Activated T-cell treated with anti-CD3 and anti-CD28 coated beads for 1 hour (primary cell): Measurements from ENCODE around the gene GRIK3.

Source experiments
- DNase-seq: peaks from one replicate; pipeline ENCODE4 v3.0.0-alpha.2; 2020; ENCODE audit warnings: low read depth

GRIK3 gene

DNA sequence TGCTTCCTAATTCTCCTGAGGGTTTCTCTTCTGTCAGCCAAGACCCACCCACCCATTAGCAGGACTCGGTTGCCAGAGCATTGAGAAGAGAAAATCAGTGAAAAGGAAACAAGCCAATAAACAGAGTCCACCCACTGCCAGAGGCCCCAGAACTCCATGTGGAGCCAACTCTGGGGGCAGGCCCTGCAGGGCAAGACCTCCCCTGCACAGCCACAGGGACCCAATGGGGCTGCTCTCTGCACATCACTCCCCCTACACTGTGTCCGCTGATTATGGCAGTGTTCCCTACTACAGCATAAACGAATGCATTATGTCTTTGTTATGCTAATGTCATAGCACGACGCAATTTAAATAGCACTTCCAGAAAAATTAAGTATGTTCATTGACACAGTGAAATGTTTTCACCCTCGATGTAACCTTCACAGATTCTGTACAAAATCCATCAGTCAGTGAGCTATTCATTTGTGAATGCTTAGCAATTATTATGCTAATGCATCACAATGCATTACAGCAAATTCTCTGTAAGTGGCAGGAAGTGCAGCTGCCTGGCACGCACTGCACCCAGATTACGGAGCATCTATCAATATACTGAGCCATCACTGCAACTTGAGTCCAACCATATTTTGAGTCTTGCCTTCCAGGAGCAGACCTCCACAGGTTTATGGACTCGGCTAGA is 56.4 kb downstream of the GRIK3 start:
- no peak for DNase-seq

DNA sequence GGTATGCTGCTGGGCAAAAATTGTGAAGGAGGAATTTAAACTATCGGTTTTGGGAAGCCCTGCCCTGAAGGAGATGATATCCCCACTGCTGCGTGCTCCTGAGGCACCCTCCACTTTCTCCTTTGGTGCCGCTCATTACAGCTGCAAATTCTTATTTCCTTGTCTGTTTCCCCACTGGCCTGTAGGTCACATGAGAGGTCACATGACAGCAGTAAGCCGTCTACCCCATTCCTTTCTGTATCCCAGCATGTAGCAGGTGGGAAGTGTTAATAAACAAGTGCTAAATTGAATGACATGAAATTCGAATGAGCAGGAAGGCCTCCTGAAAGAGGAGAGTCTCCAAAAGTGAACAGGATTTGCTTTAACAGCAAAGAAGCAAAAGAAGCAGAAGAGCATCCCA is 58.7 kb downstream of the GRIK3 start:
- no peak for DNase-seq

DNA sequence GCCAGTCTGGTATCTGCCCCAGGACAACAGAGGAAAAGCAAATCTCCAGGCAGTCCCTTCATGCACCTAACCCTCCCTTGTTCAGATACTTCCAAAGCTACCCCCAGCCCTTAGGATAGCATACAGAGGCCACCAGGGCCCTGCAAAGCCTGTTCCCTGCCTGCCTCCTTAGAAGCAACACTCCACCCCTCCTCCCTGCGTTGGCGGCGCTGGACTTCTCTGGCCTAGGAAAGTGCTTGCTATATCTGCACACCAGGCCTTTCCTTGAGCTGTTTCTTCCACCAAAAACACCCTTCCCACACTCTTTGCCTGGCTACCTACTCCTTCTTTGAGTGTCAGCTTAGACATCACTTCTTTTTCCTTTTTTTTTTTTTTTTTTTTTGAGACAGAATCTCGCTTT is 61.3 kb downstream of the GRIK3 start:
- DNase-seq: no peak

DNA sequence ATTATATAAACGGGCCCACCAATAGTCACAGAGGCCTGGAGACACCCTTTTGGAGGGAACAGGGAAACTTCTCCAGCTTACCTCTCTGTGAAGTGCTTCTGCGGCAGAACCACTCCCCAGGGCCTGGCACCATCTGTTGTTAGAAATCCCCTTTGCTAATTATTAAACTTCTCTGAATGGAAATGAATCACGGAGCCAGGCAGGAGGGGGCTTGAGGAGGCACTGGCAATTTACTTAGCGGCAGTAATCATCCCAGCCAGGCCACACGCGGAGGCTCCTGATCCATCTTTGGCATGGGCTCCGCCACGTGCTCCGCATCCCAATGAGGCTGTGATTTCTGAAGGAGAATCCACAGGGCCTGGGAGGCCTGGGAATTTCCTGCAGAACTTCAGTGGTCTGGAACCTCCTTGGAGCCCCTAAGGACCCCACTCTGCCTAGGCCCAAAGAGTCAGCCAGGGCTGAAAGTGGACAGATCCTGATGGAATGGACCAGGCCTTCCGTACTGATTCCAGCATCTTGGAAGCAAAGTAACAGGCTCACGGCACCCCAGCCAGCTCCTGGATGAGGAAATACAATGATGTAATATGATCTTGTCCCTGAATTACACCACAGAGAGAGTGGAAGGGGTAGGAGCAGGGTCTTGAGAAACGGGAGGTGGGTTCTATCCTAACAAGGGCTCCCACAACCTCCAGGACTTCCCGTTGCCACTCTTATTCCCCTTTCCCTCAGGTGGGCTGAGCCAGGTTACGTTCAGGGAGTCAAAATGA is 62.3 kb downstream of the GRIK3 start:
- no peak for DNase-seq

DNA sequence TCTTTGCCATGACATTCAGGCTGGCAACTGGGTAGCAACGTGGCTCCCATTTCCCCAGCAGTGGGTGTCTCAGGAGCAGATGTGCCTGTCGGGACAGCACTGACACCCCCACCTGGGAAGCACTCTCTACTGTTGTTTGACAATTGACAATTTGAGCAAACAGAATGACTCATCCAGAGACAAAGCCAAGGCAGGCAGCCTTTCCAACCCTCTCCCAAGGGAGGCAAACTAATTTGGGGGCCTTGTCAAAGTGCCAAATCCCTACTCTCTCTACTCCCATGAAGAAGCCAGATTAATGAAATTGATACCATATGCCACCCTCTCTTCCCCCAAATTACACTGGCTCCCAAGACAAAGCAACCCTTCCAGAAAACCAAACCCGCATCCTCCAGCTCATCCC is 65.6 kb downstream of the GRIK3 start:
- DNase-seq: no peak

DNA sequence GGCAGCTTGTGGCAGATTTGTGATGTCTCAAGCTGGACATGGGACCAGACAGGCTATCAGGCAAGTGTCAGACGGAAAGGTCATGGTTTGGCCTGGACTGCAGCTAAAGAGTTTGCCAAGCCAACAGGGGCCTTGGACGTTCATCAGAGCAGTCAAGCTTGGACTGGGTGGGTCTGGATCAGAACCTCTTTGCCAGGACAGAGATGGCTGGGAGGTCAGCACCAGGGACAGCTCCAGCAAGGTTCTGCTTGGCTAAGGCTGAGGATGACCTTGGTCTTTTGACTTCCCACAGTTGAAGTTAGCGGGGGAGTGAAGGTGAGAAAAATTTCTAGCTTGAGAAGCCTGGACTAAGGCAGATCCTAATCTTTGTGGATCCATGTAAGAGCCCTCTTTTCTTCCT is 68.1 kb downstream of the GRIK3 start:
- DNase-seq: no peak

DNA sequence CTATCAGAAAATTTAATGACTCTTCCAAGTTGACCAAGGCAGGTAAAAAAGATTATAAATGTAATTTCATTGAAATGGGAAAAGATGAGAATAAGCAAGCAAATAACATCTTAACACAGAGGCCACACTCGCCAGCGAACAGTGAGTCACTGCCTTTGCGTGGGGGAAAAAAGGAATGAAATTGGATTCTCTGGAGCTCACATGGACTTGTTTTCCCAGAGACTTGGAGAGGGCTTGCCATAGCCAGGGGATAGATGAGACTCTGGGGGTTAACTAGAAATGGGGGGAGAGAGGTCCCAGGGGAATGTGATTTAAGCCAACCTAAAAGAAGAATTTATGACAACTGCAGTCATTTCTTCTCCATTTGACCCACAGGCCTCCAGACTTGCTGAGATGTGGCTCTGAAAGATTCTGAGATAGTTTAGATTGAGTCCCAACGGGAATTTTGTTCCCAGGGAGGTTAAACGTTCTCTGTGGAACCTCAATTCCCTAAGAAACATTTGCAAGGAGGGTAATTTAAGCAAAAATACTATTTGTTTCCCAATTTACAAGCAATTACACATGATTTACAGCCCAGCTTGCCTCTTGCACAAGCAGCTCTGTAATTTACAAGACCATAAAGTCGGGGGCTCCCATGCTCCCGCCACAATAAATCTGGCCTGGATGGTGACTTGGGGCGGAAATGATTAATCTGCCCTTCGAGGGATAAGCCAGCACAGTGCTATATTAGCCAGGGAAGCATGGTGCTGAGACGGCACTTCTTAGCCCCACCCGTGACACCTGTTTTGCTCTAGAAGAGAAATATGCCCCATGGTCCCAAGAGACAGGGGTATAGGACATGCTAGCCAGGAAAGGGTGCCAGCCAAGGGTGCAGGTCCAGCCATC is 68.8 kb downstream of the GRIK3 start:
- DNase-seq: no peak

DNA sequence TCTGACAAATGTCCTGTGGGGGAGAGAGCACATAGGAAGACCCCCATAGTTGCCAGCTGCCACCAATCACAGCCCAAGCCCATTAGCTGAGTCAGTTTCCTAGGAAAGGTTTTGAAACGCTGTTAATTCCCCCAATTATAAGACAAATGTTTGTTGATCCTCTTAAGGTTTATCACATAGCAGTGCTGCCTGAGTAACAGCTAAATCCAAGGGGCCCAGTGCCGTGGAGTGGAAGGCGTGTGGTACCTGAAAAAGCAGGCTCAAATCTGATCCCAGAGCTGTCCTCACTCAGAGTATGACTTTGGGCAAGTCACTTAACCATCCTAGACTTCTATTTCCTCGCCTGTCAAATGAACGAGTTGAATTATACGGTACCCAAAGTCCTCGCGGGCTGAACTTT is 69.5 kb downstream of the GRIK3 start:
- DNase-seq: no peak

DNA sequence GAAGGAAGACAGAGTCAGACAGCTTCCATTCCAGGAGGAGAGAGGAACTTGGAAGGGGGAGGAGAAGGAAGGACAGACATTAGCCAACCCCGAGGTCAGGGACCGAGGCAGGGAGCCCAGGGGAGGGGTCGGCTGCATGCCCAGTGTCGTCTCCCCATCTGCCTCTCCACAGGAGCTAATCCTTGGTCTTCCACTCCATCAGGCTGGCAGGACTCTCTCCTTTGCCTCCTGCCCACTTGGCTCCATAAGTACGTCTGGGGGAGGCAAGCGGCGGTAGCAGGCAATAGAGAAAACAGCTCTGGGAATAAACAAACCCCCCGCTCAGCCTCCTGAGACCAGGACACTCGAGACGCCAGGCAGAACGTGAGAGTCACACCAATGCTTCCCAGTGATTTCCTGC is 71.3 kb downstream of the GRIK3 start:
- no peak for DNase-seq

DNA sequence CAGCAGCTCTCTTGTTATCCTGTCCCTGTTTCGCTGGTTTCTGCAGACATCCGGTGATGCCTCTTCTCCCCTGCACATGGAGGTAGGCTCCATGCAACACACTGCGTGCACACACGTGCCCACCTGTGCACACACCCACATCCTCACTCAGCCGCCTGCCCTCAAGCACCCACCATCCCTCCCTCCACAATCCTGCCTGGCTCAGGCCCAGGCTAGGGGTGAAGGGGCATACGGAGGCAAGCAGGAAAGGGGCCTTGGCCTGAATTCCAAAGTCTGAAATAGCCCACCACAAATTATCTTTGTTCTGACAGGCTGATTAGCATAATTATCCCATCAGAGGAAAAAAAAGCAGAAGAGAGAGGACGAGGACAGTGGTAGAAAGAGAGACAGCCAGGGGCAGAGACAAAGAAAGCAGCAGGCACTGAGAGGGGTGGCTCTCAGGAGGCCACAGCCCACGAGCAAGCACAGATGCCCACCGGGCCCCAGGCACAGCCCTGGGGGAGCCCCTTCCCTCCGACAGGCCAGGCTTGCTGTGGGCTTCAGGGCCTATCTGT is 73.2 kb downstream of the GRIK3 start:
- no peak for DNase-seq

DNA sequence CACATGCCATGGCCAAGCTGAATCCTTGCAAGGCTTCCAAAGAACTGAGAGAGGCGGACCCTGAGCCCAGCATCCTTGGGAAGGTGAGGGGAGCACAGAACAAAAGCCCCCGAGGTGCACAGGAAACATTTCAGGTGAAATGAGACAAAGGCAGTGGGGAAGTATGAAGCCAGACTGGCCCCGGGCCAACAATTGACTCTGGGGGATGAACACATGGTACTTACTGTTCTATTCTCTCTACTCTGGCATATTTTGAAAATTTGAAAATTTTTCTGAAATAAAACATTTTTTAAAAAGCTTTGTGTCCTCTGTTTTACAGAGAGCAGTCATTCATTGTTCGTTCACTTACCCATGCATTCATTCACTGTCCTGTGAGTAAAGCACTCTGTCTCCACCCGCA is 77.7 kb downstream of the GRIK3 start:
- no peak for DNase-seq

DNA sequence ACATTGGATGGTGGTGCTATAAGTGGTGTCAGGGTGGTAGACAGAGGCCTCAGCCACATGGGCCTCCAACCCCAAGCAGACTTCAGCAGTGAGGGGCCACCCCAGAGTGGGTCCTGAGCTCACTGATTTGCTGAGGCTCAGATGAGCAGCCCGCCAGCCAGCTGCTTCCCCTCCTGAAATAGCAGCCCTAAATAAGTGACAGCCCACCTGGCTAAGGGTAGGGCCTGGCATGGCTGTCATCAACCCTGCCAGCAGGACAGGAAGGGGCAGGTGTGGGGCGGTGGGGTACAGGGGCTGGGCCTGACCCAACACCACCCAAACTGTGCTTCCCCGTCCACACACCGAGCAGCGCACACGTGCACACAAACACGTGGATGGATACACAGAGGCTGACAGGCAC is 79.3 kb downstream of the GRIK3 start:
- DNase-seq: no peak

DNA sequence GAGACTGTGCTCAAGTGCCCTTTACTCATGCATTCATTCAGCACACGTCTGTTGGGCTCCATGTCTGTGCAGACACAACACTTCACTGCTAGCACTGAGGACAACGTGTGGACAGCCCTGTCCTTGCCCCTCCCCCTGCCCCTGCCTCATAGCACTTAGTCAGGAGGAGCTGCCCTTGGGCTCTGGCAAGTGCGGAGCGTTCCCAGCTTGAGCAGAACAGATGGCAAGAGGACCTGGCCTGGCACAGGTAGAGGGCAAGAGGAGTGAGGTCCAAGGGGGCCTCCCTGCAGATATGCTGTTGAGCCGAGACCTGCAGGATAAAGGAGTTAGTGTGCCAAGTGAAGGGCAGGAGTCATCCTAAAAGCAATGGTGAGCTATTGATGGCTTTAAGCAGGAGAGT is 81.3 kb downstream of the GRIK3 start:
- no peak for DNase-seq

DNA sequence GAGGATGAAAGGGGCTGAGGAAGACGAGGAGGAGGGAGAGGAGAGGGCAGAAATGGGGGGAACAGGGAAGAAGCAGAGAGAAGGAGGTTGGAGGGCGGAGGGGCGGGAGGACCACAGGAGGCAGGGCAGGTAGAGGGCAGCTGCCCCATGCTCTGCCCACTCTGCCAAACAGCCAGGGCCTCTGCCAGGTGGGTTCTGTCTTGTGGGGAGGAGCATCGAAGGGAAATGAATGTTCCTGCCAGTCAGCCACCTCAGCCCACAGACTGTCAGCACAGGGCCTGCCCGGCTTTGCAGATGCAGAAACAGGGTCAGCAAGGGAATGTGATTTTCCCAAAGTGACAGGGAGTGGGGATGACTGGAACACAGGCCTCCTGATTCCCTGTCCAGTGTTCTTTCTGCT is 82.6 kb downstream of the GRIK3 start:
- DNase-seq: no peak

DNA sequence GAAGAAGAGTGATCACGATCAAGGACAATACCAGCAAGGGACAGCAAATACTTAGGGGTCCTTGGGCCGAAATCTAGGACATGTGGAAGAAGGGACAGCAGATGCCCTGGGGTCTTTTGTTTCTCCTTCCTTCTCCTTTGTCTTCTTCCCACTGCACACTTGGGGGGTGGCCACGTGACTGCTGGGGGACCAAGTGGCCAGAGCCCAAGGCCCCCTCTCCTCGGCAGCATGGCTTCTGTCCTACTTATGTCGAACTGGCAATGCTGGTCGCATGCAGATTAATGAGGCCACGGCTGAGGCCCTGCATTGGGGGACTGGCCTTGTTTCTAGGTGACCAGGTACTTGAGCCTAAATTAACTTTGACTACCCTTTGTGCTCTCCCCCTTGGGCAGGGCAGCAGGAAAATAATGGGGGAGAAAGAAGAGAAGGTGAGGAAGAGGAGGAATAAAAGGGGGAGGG is 83.0 kb downstream of the GRIK3 start:
- DNase-seq: no peak

DNA sequence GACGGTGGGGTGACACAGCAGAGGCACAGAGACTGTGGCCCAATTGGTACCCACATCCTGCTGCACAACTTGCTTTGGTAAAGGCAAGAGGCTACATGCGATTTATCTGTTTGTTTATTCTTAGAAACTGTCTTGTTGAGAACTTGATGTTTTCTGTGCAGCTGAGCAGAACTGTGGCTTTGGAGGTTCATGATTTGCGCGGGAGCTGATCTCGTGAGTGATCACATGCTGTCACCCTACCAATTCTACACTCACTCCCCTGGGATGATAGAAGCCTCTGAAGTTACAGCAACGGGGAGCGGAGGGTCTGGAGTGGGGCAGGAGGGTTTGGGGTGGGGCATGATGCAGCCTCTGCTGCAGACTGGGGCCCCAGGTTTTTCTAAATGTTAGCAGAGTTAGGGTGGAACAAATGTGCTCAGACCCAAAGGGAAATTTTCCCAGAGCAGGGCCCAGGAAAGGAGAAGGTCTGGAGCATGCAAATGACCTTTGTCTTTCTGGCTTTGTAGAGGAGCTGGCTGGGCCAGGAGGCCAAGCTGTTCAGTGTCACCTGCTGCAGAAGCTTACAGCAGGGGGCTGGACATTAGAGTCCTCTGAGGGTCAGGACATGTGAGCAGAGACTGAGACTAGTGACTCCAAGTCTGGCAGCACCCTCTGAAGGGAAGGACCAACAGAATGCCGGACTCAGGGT is 83.6 kb downstream of the GRIK3 start:
- DNase-seq: no peak

DNA sequence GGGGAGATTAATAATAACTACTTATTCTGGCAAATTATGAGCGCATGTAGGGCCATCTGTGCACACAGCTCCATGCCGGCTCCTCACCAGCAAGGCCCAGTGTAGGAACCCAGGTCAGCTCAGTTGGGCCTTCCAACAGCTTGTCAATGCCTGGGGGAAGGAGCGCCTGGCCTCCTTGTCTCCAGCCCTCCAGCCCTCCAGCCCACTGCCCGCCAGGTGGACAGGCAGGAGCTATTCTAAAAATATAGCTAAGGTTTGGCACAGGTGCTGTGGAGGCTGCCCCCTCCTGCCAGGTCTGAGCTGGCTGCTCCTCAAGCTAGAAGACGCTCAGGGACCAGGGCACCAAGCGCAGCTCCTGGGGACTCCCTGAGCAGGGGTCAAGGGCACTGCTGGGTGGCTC is 85.7 kb downstream of the GRIK3 start:
- no peak for DNase-seq

DNA sequence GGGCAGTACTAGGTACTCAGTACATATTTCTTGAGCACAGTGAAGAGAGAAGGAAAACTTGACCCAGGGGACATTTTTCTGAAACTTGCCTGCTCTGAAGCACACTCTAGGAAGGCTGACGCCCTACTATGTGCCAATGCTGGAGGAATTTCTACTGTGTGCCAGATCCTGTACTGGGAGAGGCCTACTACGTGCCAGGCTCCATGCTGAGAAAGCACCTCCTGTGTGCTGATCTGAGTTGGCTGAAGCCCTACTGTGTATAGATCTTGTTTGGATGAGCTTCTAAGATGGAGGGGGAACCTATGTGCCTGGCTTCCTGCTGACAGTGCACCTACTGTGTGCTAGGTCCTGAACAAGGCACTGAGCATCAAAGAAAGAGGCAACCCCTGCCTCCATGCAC is 86.2 kb downstream of the GRIK3 start:
- DNase-seq: no peak

DNA sequence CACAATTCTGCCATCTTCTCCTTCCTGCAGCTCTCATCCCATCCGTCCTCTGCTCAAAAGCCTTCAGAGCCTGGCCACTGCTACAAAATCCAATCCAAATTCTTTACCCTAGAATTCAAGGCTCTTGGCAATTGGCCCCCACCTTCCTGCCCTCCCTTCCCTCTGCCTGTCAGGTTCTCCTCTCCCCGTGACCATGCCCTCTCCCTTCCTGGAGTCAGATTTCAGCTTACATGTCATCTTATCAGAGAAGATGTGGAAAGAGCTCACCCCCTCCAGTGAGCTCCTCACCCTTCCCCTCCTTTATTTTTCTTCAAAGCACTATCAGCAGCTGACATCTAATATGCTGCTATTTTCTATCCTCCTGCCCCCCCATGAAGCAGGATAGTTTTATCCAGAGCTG is 86.9 kb downstream of the GRIK3 start:
- DNase-seq: no peak

DNA sequence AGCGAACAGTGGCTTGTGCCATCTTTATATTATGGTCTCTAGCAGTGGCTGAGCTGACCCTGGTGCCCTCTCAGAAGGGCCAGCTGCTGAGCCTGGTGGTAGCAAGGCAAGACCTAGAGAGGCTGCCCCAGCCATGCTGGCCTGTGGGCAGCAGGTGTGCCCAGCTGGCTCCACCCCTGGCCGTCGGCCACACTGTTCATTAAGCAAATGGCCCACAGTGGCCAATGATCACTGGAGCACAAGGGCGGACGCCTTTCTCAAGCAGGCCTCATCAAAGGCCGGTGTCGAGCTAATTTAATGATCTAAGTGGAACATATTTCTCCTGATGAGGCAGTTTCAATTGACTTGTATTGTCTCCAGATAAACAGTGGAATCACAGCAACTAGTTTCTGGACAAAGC is 89.4 kb downstream of the GRIK3 start:
- DNase-seq: no peak

DNA sequence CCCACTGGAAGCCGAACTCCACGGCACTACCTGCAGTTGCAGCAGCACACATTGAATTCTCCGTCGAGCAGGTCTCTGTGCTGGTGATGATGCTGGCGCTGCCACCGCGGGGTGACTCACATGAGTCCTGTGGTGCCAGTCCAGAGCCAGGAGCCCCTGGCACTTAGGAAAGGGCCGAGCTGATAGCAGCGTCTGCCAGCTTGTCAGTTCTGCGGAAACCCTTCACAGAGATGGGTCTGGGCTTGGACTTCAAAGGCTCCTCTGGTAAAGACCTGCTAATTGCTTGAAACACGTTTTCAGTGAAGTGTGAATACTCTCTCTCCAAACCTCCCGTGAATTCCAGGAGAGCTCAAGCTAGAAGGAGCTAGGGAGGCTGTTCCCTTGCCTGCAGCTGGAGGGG is 92.2 kb downstream of the GRIK3 start:
- no peak for DNase-seq
